Measurements from ENCODE around the gene ADGRB2. TPM values are rescaled to one million over a fixed set of nuclear protein-coding genes. Genes with fewer than 3 reads are reported as not detected.

Gene ADGRB2
- total RNA-seq, 1 donor from 2014 or later, result 21.5 TPM

- H3K4me3 Mint-ChIP-seq, result no peak overlapping the region
- no peaks in the 10 kb centered on the region for H3K4me1 Mint-ChIP-seq
- no peak for TF ChIP-seq CTCF (IDR thresholded peaks at IDR 0.05; ENCODE audit: unreplicated experiment)
- H3K9me3 Mint-ChIP-seq, result no peaks in the 10 kb centered on the region
- no peak overlapping the region for H3K27ac Mint-ChIP-seq
- DNase-seq (ENCODE audit: low spot score in 2 of 2, unreplicated experiment in 2 of 2), result no peak
- no peaks in the 10 kb centered on the region for H3K27me3 Mint-ChIP-seq (ENCODE audit: low read depth)
- peaks cover 18% of the 10 kb centered on the region for H3K36me3 Mint-ChIP-seq
Observed at GRCh38 chr1:31679676-31680230, 84.4 kb downstream of the ADGRB2 start.

- H3K4me1 Mint-ChIP-seq, result no peaks in the 10 kb centered on the region
- no peak for TF ChIP-seq CTCF (IDR thresholded peaks at IDR 0.05; ENCODE audit: unreplicated experiment)
- no peak for DNase-seq (ENCODE audit: low spot score in 2 of 2, unreplicated experiment in 2 of 2)
- H3K36me3 Mint-ChIP-seq, result peaks cover 16% of the 10 kb centered on the region
- H3K27me3 Mint-ChIP-seq (ENCODE audit: low read depth), result no peaks in the 10 kb centered on the region
- no peak overlapping the region for H3K4me3 Mint-ChIP-seq
- no peak overlapping the region for H3K27ac Mint-ChIP-seq
- no peaks in the 10 kb centered on the region for H3K9me3 Mint-ChIP-seq
Observed at GRCh38 chr1:31679091-31679490, 85.0 kb downstream of the ADGRB2 start.

GRCh38 chr1:31678681-31679080, 85.5 kb downstream of the ADGRB2 start:
- Mint-ChIP-seq H3K4me1 (no peaks in the 10 kb centered on the region), H3K36me3 (peaks cover 17% of the 10 kb centered on the region), H3K27me3 (ENCODE audit: low read depth) (no peaks in the 10 kb centered on the region), H3K4me3 (no peak overlapping the region), H3K9me3 (no peaks in the 10 kb centered on the region), H3K27ac (no peak overlapping the region)
- no peak for DNase-seq (ENCODE audit: low spot score in 2 of 2, unreplicated experiment in 2 of 2)
- no peak for TF ChIP-seq CTCF (IDR thresholded peaks at IDR 0.05; ENCODE audit: unreplicated experiment)

- Mint-ChIP-seq H3K27me3 (ENCODE audit: low read depth) (no peaks in the 10 kb centered on the region), H3K9me3 (no peaks in the 10 kb centered on the region), H3K4me1 (no peaks in the 10 kb centered on the region), H3K36me3 (peaks cover 20% of the 10 kb centered on the region), H3K4me3 (no peak overlapping the region), H3K27ac (no peak overlapping the region)
- no peak for DNase-seq (ENCODE audit: low spot score in 2 of 2, unreplicated experiment in 2 of 2)
- no peak for TF ChIP-seq CTCF (IDR thresholded peaks at IDR 0.05; ENCODE audit: unreplicated experiment)
Observed at GRCh38 chr1:31677949-31678348, 86.2 kb downstream of the ADGRB2 start.

GRCh38 chr1:31677401-31677800, 86.7 kb downstream of the ADGRB2 start:
- H3K4me3 Mint-ChIP-seq, result no peak overlapping the region
- H3K27ac Mint-ChIP-seq, result peak overlapping the region; percentile 12
- H3K36me3 Mint-ChIP-seq, result peaks cover 20% of the 10 kb centered on the region
- no peaks in the 10 kb centered on the region for H3K4me1 Mint-ChIP-seq
- no peak for TF ChIP-seq CTCF (IDR thresholded peaks at IDR 0.05; ENCODE audit: unreplicated experiment)
- H3K9me3 Mint-ChIP-seq, result no peaks in the 10 kb centered on the region
- no peaks in the 10 kb centered on the region for H3K27me3 Mint-ChIP-seq (ENCODE audit: low read depth)
- no peak for DNase-seq (ENCODE audit: low spot score in 2 of 2, unreplicated experiment in 2 of 2)

Small RNA genes lying within 50 kb of the gene (microRNA-seq; reads per million reads assigned to microRNA genes)
- not detected for gene MIR4254

Other genes starting within 250 kb of the ADGRB2 start
- gene TINAGL1, start 187.8 kb downstream of the ADGRB2 start, total RNA-seq, result 201 to 212 TPM (median 211 TPM) in 3 replicates
- gene HCRTR1, start 146.7 kb downstream of the ADGRB2 start, total RNA-seq, result 0.71 to 1.1 TPM (median 0.98 TPM) in 3 replicates
- 42.6 to 43.8 TPM (median 43.8 TPM) in 3 replicates for gene PEF1, start 119.5 kb downstream of the ADGRB2 start, total RNA-seq
- 365 to 389 TPM (median 380 TPM) in 3 replicates for gene COL16A1, start 60.3 kb downstream of the ADGRB2 start, total RNA-seq
- gene SPOCD1, start 51.7 kb upstream of the ADGRB2 start, total RNA-seq, result 0.75 to 1.3 TPM (median 1.0 TPM) in 3 replicates
- 181 to 186 TPM (median 182 TPM) in 3 replicates for gene PTP4A2, start 174.0 kb upstream of the ADGRB2 start, total RNA-seq
- gene KHDRBS1, start 249.5 kb upstream of the ADGRB2 start, total RNA-seq, result 244 to 246 TPM (median 245 TPM) in 3 replicates

All from mesothelial cell of epicardium (in vitro differentiated cells).